H1 (cell line): ENCODE data around the gene RWDD3. TPM values are rescaled to one million over a fixed set of nuclear protein-coding genes. Genes with fewer than 3 reads are reported as not detected.

Experiments
- YY1 ChIP-seq: IDR thresholded peaks from 2 replicates; pipeline ENCODE4 v1.6.1; 2011; ENCODE audit warnings: low read depth, mild to moderate bottlenecking, low read length
- polyA plus RNA-seq, 7 experiments: library from polyadenylated mRNA; depleted of rRNA in 3 of 7; stranded (reverse) in 5 of 7; unstranded in 2 of 7; fragments of >200 nt in 5 of 7; fragments of 200-250 nt in 2 of 7; gene quantifications; 1 replicate in 5 of 7; 2 replicates in 1 of 7; 4 replicates in 1 of 7; pipeline versions ENCODE4 v1.2.1 to v1.2.3, GENCODE V29; 2011 to 2013; ENCODE audit warnings: missing spikeins in 2 of 7, mixed read lengths in 2 of 7
- total RNA-seq: library from RNA; stranded (reverse); fragmentation: NEBNext Ultra II Directional; extraction: Animal tissue kit (Norgen Biotek cat#: 25700); gene quantifications from 2 replicates; pipeline ENCODE4 v1.2.1, GENCODE V29; 2021

RWDD3 gene
- total and polyA plus RNA-seq, 2 of the 8 experiments (the other 6 are each of a cell fraction or from before 2014, with no cell fraction given), result 7.9 to 14.5 TPM

- TF ChIP-seq YY1, result no peak
- TF ChIP-seq, all 59 proteins: peak for 0
Measured at GRCh38 chr1:95217371-95217770, 16.6 kb upstream of the RWDD3 start (continued).
